ENCODE results near the gene H2BK1.

The H2BK1 gene

GRCh38 chr7:151206914-151207313 lies 3.4 kb downstream of the H2BK1 start:
- Mint-ChIP-seq H3K27ac (no peak overlapping the region), H3K36me3 (ENCODE audit: low read depth) (peaks cover 7% of the 10 kb centered on the region), H3K9me3 (no peaks in the 10 kb centered on the region), H3K4me1 (ENCODE audit: low read depth) (peaks cover 20% of the 10 kb centered on the region), H3K27me3 (no peaks in the 10 kb centered on the region), H3K4me3 (no peak overlapping the region)

- no peak overlapping the region for H3K4me3 Mint-ChIP-seq
- H3K27me3 Mint-ChIP-seq: no peaks in the 10 kb centered on the region
- no peaks in the 10 kb centered on the region for H3K9me3 Mint-ChIP-seq
- peaks cover 20% of the 10 kb centered on the region for H3K4me1 Mint-ChIP-seq (ENCODE audit: low read depth)
- peaks cover 2% of the 10 kb centered on the region for H3K36me3 Mint-ChIP-seq (ENCODE audit: low read depth)
- H3K27ac Mint-ChIP-seq: no peak overlapping the region
These were observed 4.6 kb downstream of the H2BK1 start for GRCh38 chr7:151205730-151206129.

- H3K27me3 Mint-ChIP-seq: no peaks in the 10 kb centered on the region
- no peaks in the 10 kb centered on the region for H3K9me3 Mint-ChIP-seq
- H3K4me3 Mint-ChIP-seq: no peak overlapping the region
- peaks cover 20% of the 10 kb centered on the region for H3K4me1 Mint-ChIP-seq (ENCODE audit: low read depth)
- H3K27ac Mint-ChIP-seq: no peak overlapping the region
- no peaks in the 10 kb centered on the region for H3K36me3 Mint-ChIP-seq (ENCODE audit: low read depth)
These were observed 5.8 kb downstream of the H2BK1 start for GRCh38 chr7:151204383-151205032.

GRCh38 chr7:151202836-151203235 lies 7.5 kb downstream of the H2BK1 start:
- no peaks in the 10 kb centered on the region for H3K9me3 Mint-ChIP-seq
- no peaks in the 10 kb centered on the region for H3K36me3 Mint-ChIP-seq (ENCODE audit: low read depth)
- H3K4me3 Mint-ChIP-seq: no peak overlapping the region
- no peaks in the 10 kb centered on the region for H3K27me3 Mint-ChIP-seq
- H3K27ac Mint-ChIP-seq: no peak overlapping the region
- H3K4me1 Mint-ChIP-seq (ENCODE audit: low read depth): peaks cover 13% of the 10 kb centered on the region

- Mint-ChIP-seq H3K27ac (no peak overlapping the region), H3K4me1 (ENCODE audit: low read depth) (peaks cover 2% of the 10 kb centered on the region)
These were observed 8.5 kb downstream of the H2BK1 start for GRCh38 chr7:151201751-151202150.

GRCh38 chr7:151201344-151201743 lies 8.9 kb downstream of the H2BK1 start:
- H3K27ac Mint-ChIP-seq: no peak overlapping the region
- no peak overlapping the region for H3K4me3 Mint-ChIP-seq
- H3K36me3 Mint-ChIP-seq (ENCODE audit: low read depth): no peaks in the 10 kb centered on the region
- no peaks in the 10 kb centered on the region for H3K9me3 Mint-ChIP-seq
- H3K27me3 Mint-ChIP-seq: no peaks in the 10 kb centered on the region
- H3K4me1 Mint-ChIP-seq (ENCODE audit: low read depth): no peaks in the 10 kb centered on the region

More at GRCh38 chr7:151201751-151202150, 8.5 kb downstream of the H2BK1 start:
- Mint-ChIP-seq H3K27me3 (no peaks in the 10 kb centered on the region), H3K9me3 (no peaks in the 10 kb centered on the region), H3K4me3 (no peak overlapping the region), H3K36me3 (ENCODE audit: low read depth) (no peaks in the 10 kb centered on the region)

- H3K27me3 Mint-ChIP-seq: peaks cover 7% of the 10 kb centered on the region
- H3K27ac Mint-ChIP-seq: no peak overlapping the region
- H3K9me3 Mint-ChIP-seq: no peaks in the 10 kb centered on the region
- no peaks in the 10 kb centered on the region for H3K4me1 Mint-ChIP-seq (ENCODE audit: low read depth)
- no peaks in the 10 kb centered on the region for H3K36me3 Mint-ChIP-seq (ENCODE audit: low read depth)
- H3K4me3 Mint-ChIP-seq: no peak overlapping the region
These were observed 11.1 kb downstream of the H2BK1 start for GRCh38 chr7:151198945-151199848.

- Mint-ChIP-seq H3K27ac (no peak overlapping the region), H3K9me3 (no peaks in the 10 kb centered on the region), H3K4me3 (no peak overlapping the region), H3K36me3 (ENCODE audit: low read depth) (no peaks in the 10 kb centered on the region), H3K4me1 (ENCODE audit: low read depth) (no peaks in the 10 kb centered on the region), H3K27me3 (peaks cover 7% of the 10 kb centered on the region)
These were observed 12.4 kb downstream of the H2BK1 start for GRCh38 chr7:151197932-151198331.

- peaks cover 7% of the 10 kb centered on the region for H3K27me3 Mint-ChIP-seq
- H3K27ac Mint-ChIP-seq: no peak overlapping the region
- H3K9me3 Mint-ChIP-seq: no peaks in the 10 kb centered on the region
- no peaks in the 10 kb centered on the region for H3K4me1 Mint-ChIP-seq (ENCODE audit: low read depth)
- no peak overlapping the region for H3K4me3 Mint-ChIP-seq
- H3K36me3 Mint-ChIP-seq (ENCODE audit: low read depth): no peaks in the 10 kb centered on the region
These were observed 14.5 kb downstream of the H2BK1 start for GRCh38 chr7:151195616-151196450.

GRCh38 chr7:151194188-151194587 lies 16.1 kb downstream of the H2BK1 start:
- no peaks in the 10 kb centered on the region for H3K36me3 Mint-ChIP-seq (ENCODE audit: low read depth)
- H3K4me3 Mint-ChIP-seq: no peak overlapping the region
- H3K4me1 Mint-ChIP-seq (ENCODE audit: low read depth): no peaks in the 10 kb centered on the region
- no peaks in the 10 kb centered on the region for H3K9me3 Mint-ChIP-seq
- no peak overlapping the region for H3K27ac Mint-ChIP-seq
- H3K27me3 Mint-ChIP-seq: peaks cover 7% of the 10 kb centered on the region

- no peaks in the 10 kb centered on the region for H3K36me3 Mint-ChIP-seq (ENCODE audit: low read depth)
- no peaks in the 10 kb centered on the region for H3K9me3 Mint-ChIP-seq
- no peak overlapping the region for H3K27ac Mint-ChIP-seq
- H3K4me1 Mint-ChIP-seq (ENCODE audit: low read depth): no peaks in the 10 kb centered on the region
- H3K27me3 Mint-ChIP-seq: peaks cover 7% of the 10 kb centered on the region
- no peak overlapping the region for H3K4me3 Mint-ChIP-seq
These were observed 16.9 kb downstream of the H2BK1 start for GRCh38 chr7:151193203-151193978.

GRCh38 chr7:151192002-151192539 lies 18.2 kb downstream of the H2BK1 start:
- H3K4me1 Mint-ChIP-seq (ENCODE audit: low read depth): no peaks in the 10 kb centered on the region
- H3K36me3 Mint-ChIP-seq (ENCODE audit: low read depth): no peaks in the 10 kb centered on the region
- peaks cover 7% of the 10 kb centered on the region for H3K27me3 Mint-ChIP-seq
- H3K4me3 Mint-ChIP-seq: no peak overlapping the region
- H3K27ac Mint-ChIP-seq: no peak overlapping the region
- no peaks in the 10 kb centered on the region for H3K9me3 Mint-ChIP-seq

- no peak overlapping the region for H3K4me3 Mint-ChIP-seq
These were observed 18.7 kb downstream of the H2BK1 start for GRCh38 chr7:151191544-151191943.

GRCh38 chr7:151189038-151189437 lies 21.2 kb downstream of the H2BK1 start:
- no peak overlapping the region for H3K27ac Mint-ChIP-seq
- H3K36me3 Mint-ChIP-seq (ENCODE audit: low read depth): no peaks in the 10 kb centered on the region
- H3K4me3 Mint-ChIP-seq: no peak overlapping the region
- no peaks in the 10 kb centered on the region for H3K4me1 Mint-ChIP-seq (ENCODE audit: low read depth)
- H3K27me3 Mint-ChIP-seq: no peaks in the 10 kb centered on the region
- no peaks in the 10 kb centered on the region for H3K9me3 Mint-ChIP-seq

More at GRCh38 chr7:151191544-151191943, 18.7 kb downstream of the H2BK1 start:
- Mint-ChIP-seq H3K4me1 (ENCODE audit: low read depth) (no peaks in the 10 kb centered on the region), H3K9me3 (no peaks in the 10 kb centered on the region), H3K27ac (no peak overlapping the region), H3K36me3 (ENCODE audit: low read depth) (no peaks in the 10 kb centered on the region), H3K27me3 (peaks cover 7% of the 10 kb centered on the region)

Data from stimulated activated naive CD8-positive, alpha-beta T cell treated with anti-CD3 and anti-CD28 coated beads, Interleukin-15, Interleukin-2, amounts not matched to agents 100 ng/mL and 50 ng/mL, for 24 hours (primary cell).